ENCODE results near the gene MAD1L1.

DNA sequence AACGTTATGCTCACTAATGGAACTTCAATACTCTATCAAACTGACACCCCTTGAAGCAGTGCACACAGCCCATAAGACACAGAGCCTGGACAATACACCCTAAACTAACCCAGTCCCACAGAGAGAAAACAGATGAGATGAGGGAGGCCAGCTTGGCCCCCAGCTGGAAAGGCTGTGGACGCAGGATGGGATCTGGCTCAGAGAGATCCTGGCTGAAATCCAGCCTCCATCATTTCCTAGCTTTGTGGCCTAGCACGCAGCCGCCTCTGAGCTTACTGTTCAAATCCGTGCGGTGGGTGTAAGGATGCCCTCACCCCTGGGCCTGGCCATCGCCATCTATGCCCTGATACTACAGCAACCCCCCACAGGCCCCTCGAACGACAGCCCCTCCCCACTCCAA lies 48.8 kb upstream of the MAD1L1 start:
- TF ChIP-seq CTCF (IDR thresholded peaks at IDR 0.05; ENCODE audit: low read depth, low read length, poor library complexity, severe bottlenecking): no peak
- no peak for TF ChIP-seq EZH2phosphoT487 (IDR thresholded peaks at IDR 0.05; ENCODE audit: borderline replicate concordance, low read length)
